Fibroblast of lung (primary cell): ENCODE data around the gene HPCAL1. TPM values are rescaled to one million over a fixed set of nuclear protein-coding genes. Genes with fewer than 3 reads are reported as not detected.

Experiments
- DNase-seq, 2 donors: peaks; one replicate each; pipeline versions ENCODE4 v3.0.0 to v3.0.0-alpha.2; 2010; ENCODE audit warnings: low read depth in 2 of 2
- H2AFZ ChIP-seq: 2 replicates; pipeline ENCODE4 v1.5.1; 2012; ENCODE audit warnings: low read length, control low read depth, inconsistent platforms
- H3K27ac ChIP-seq: 2 replicates; pipeline ENCODE4 v1.5.1; 2011; ENCODE audit warnings: low read length, control low read depth; ENCODE audit not compliant: insufficient read depth
- H3K27me3 ChIP-seq: 2 replicates; pipeline ENCODE4 v1.5.1; 2011; ENCODE audit warnings: mild to moderate bottlenecking, low read length; ENCODE audit not compliant: control insufficient read depth, insufficient read depth
- H3K36me3 ChIP-seq: 2 replicates; pipeline ENCODE4 v1.5.1; 2011; ENCODE audit warnings: low read length; ENCODE audit not compliant: control insufficient read depth, insufficient read depth
- H3K4me1 ChIP-seq: 2 replicates; pipeline ENCODE4 v1.5.1; 2011; ENCODE audit warnings: low read length; ENCODE audit not compliant: control insufficient read depth, insufficient read depth; ENCODE audit errors: extremely low read depth
- H3K4me2 ChIP-seq: 2 replicates; pipeline ENCODE4 v1.5.1; 2011; ENCODE audit warnings: low read length, control low read depth; ENCODE audit not compliant: insufficient read depth; ENCODE audit errors: extremely low read depth
- H3K4me3 ChIP-seq, 4 experiments: fragments of 200-600 bp in 1 of 4; sonication (generic) in 1 of 4; replicated peaks in 1 of 4; 2 replicates each; pipeline ENCODE4 v1.5.1; 2011 to 2016; ENCODE audit warnings: low read length in 4 of 4, low read depth in 3 of 4, mild to moderate bottlenecking in 3 of 4, control low read depth in 2 of 4, inconsistent platforms in 1 of 4, mixed read lengths in 1 of 4; ENCODE audit not compliant: insufficient read depth in 1 of 4; ENCODE audit errors: control extremely low read depth in 1 of 4
- H3K79me2 ChIP-seq: 2 replicates; pipeline ENCODE4 v1.5.1; 2012; ENCODE audit warnings: mild to moderate bottlenecking, low read length, inconsistent platforms; ENCODE audit not compliant: control insufficient read depth, insufficient read depth
- H3K9ac ChIP-seq: 2 replicates; pipeline ENCODE4 v1.5.1; 2011; ENCODE audit warnings: mild to moderate bottlenecking, low read length, control low read depth; ENCODE audit not compliant: insufficient read depth
- H3K9me3 ChIP-seq: 2 replicates; pipeline ENCODE4 v1.5.1; 2012; ENCODE audit warnings: low read depth, low read length; ENCODE audit not compliant: control insufficient read depth, insufficient read depth
- H4K20me1 ChIP-seq: 2 replicates; pipeline ENCODE4 v1.5.1; 2011; ENCODE audit warnings: low read length; ENCODE audit not compliant: control insufficient read depth, insufficient read depth; ENCODE audit errors: extremely low read depth
- CTCF ChIP-seq, 2 donors: IDR thresholded peaks in 1 of 2; conservative IDR thresholded peaks in 1 of 2; 1 replicate in 1 of 2; 2 replicates in 1 of 2; pipeline ENCODE4 v1.5.1; 2011 to 2012; ENCODE audit warnings: low read length in 2 of 2, control low read depth in 1 of 2, inconsistent platforms in 1 of 2, low read depth in 1 of 2, mild to moderate bottlenecking in 1 of 2
- EZH2 ChIP-seq: IDR thresholded peaks from 2 replicates; pipeline ENCODE4 v1.5.1; 2012; ENCODE audit warnings: low read length, control low read depth, mild to moderate bottlenecking; ENCODE audit errors: missing control alignments
- polyA plus RNA-seq, 2 donors: library from polyadenylated mRNA; depleted of rRNA in 1 of 2; stranded (reverse) in 1 of 2; unstranded in 1 of 2; fragments of >200 nt; gene quantifications; 2 replicates each; pipeline ENCODE4 v1.2.1, GENCODE V29; 2011 to 2012; ENCODE audit warnings: missing spikeins in 1 of 2
- total RNA-seq: library from RNA; depleted of rRNA; stranded (reverse); fragments of >200 nt; gene quantifications from 2 replicates; pipeline ENCODE4 v1.2.1, GENCODE V29; 2014

HPCAL1 gene
- total and polyA plus RNA-seq, 2 donors (not counting 1 experiment from before 2014, with no cell fraction given): 11.4 to 34.5 TPM

GRCh38 chr2:10397878-10398277 lies 95.2 kb downstream of the HPCAL1 start:
- Histone ChIP-seq H3K36me3 (no peaks in the 10 kb centered on the region), H2AFZ (no peak overlapping the region), H3K79me2 (no peaks in the 10 kb centered on the region), H3K4me2 (no peak overlapping the region), H3K27ac (no peak overlapping the region), H3K9me3 (no peaks in the 10 kb centered on the region), H4K20me1 (no peaks in the 10 kb centered on the region), H3K27me3 (no peaks in the 10 kb centered on the region), H3K4me3 (no peak overlapping the region), H3K4me1 (peaks cover 3% of the 10 kb centered on the region), H3K9ac (no peak overlapping the region)
- no peak for DNase-seq
- TF ChIP-seq EZH2 (no peak), CTCF (conservative IDR thresholded peaks at IDR 0.05 in 1 of 2, IDR thresholded peaks at IDR 0.05 in 1 of 2; ENCODE audit: low read depth in 1 of 2, low read length in 2 of 2) (no peak)

GRCh38 chr2:10398496-10398895 lies 95.8 kb downstream of the HPCAL1 start:
- H3K9ac ChIP-seq: no peak overlapping the region
- peaks cover 3% of the 10 kb centered on the region for H3K4me1 ChIP-seq
- no peaks in the 10 kb centered on the region for H4K20me1 ChIP-seq
- H3K79me2 ChIP-seq: no peaks in the 10 kb centered on the region
- no peaks in the 10 kb centered on the region for H3K36me3 ChIP-seq
- H3K9me3 ChIP-seq: no peaks in the 10 kb centered on the region
- H3K4me2 ChIP-seq: no peak overlapping the region
- H3K4me3 ChIP-seq: no peak overlapping the region
- no peak overlapping the region for H2AFZ ChIP-seq
- H3K27ac ChIP-seq: no peak overlapping the region
- no peaks in the 10 kb centered on the region for H3K27me3 ChIP-seq
- TF ChIP-seq EZH2 (no peak), CTCF (conservative IDR thresholded peaks at IDR 0.05 in 1 of 2, IDR thresholded peaks at IDR 0.05 in 1 of 2; ENCODE audit: low read depth in 1 of 2, low read length in 2 of 2) (no peak)
- no peak for DNase-seq

GRCh38 chr2:10399358-10399757 lies 96.7 kb downstream of the HPCAL1 start:
- no peak overlapping the region for H3K4me2 ChIP-seq
- no peak overlapping the region for H3K4me3 ChIP-seq
- H2AFZ ChIP-seq: no peak overlapping the region
- H3K36me3 ChIP-seq: no peaks in the 10 kb centered on the region
- H4K20me1 ChIP-seq: no peaks in the 10 kb centered on the region
- TF ChIP-seq CTCF (conservative IDR thresholded peaks at IDR 0.05 in 1 of 2, IDR thresholded peaks at IDR 0.05 in 1 of 2; ENCODE audit: low read depth in 1 of 2, low read length in 2 of 2): no peak
- TF ChIP-seq EZH2: no peak
- H3K79me2 ChIP-seq: no peaks in the 10 kb centered on the region
- H3K27ac ChIP-seq: no peak overlapping the region
- no peak for DNase-seq
- no peak overlapping the region for H3K9ac ChIP-seq
- peaks cover 3% of the 10 kb centered on the region for H3K4me1 ChIP-seq
- H3K27me3 ChIP-seq: no peaks in the 10 kb centered on the region
- no peaks in the 10 kb centered on the region for H3K9me3 ChIP-seq
